ENCODE results near the gene UBE2J2.
A peak's percentile ranks its signal among the peaks of the same experiment; 100 is the strongest.

Gene UBE2J2

GRCh38 chr1:1237874-1238701, 35.6 kb downstream of the UBE2J2 start:
- DNase-seq, result no peak

GRCh38 chr1:1236945-1237873, 36.4 kb downstream of the UBE2J2 start:
- DNase-seq, result no peak

GRCh38 chr1:1236176-1236763, 37.4 kb downstream of the UBE2J2 start:
- no peak for DNase-seq

GRCh38 chr1:1235016-1235744, 38.5 kb downstream of the UBE2J2 start:
- no peak for DNase-seq

GRCh38 chr1:1234180-1234808, 39.4 kb downstream of the UBE2J2 start:
- DNase-seq, result no peak

GRCh38 chr1:1233567-1233892, 40.1 kb downstream of the UBE2J2 start:
- no peak for DNase-seq

- no peak for DNase-seq
Measured at GRCh38 chr1:1232796-1233566, 40.7 kb downstream of the UBE2J2 start.

- no peak for DNase-seq
Measured at GRCh38 chr1:1232208-1232795, 41.4 kb downstream of the UBE2J2 start, which contains the start of gene B3GALT6. TSS of gene B3GALT6 (plus strand) at chr1:1232237. CDS start at chr1:1232279, 42 bp downstream.

GRCh38 chr1:1231400-1232207, 42.0 kb downstream of the UBE2J2 start, which contains the start of gene SDF4:
TSS of gene SDF4 (minus strand) at chr1:1232001. CDS start at chr1:1228772, 3,229 bp downstream.
- peak; percentile 93 for DNase-seq

- DNase-seq, result no peak
Measured at GRCh38 chr1:1230656-1231399, 42.8 kb downstream of the UBE2J2 start.

GRCh38 chr1:1229770-1230169, 43.9 kb downstream of the UBE2J2 start:
- no peak for DNase-seq

GRCh38 chr1:1228596-1229321, 44.9 kb downstream of the UBE2J2 start:
- no peak for DNase-seq

- no peak for DNase-seq
Measured at GRCh38 chr1:1228187-1228586, 45.5 kb downstream of the UBE2J2 start.

- DNase-seq, result no peak
Measured at GRCh38 chr1:1227386-1227785, 46.3 kb downstream of the UBE2J2 start.

- no peak for DNase-seq
Measured at GRCh38 chr1:1226566-1227362, 46.9 kb downstream of the UBE2J2 start.

- no peak for DNase-seq
Measured at GRCh38 chr1:1225913-1226312, 47.7 kb downstream of the UBE2J2 start.

GRCh38 chr1:1225238-1225845, 48.3 kb downstream of the UBE2J2 start:
- DNase-seq, result no peak

Data from cortex of kidney (tissue), 1 donor.